GM18499 (cell line): Measurements from ENCODE around the gene SLC6A17.

Source experiments
- ATAC-seq: cut with Tn5 transposase; IDR thresholded peaks from one replicate; pipeline ENCODE4 v1.9.1; 2021; ENCODE audit warnings: moderate number of reproducible peaks; ENCODE audit not compliant: insufficient read depth, unreplicated experiment

SLC6A17 gene

GRCh38 chr1:110150330-110151174 is at the start of gene SLC6A17:
Gene SLC6A17, plus strand, starts transcription at chr1:110150494. Its CDS starts 16,436 bp downstream, at chr1:110166930.
- ATAC-seq: no peak

GRCh38 chr1:110102081-110102480 is 48.2 kb upstream of the SLC6A17 start:
- no peak for ATAC-seq

GRCh38 chr1:110106013-110106941 is 44.0 kb upstream of the SLC6A17 start:
- no peak for ATAC-seq

GRCh38 chr1:110107867-110108469 is 42.3 kb upstream of the SLC6A17 start:
- no peak for ATAC-seq

- no peak for ATAC-seq
Measured at GRCh38 chr1:110111081-110111480, 39.2 kb upstream of the SLC6A17 start.

GRCh38 chr1:110112143-110112542 is 38.2 kb upstream of the SLC6A17 start, which contains the start of gene UBL4B:
Gene UBL4B, plus strand, starts transcription at chr1:110112443. Its CDS starts 92 bp downstream, at chr1:110112535.
- ATAC-seq: no peak

DNA sequence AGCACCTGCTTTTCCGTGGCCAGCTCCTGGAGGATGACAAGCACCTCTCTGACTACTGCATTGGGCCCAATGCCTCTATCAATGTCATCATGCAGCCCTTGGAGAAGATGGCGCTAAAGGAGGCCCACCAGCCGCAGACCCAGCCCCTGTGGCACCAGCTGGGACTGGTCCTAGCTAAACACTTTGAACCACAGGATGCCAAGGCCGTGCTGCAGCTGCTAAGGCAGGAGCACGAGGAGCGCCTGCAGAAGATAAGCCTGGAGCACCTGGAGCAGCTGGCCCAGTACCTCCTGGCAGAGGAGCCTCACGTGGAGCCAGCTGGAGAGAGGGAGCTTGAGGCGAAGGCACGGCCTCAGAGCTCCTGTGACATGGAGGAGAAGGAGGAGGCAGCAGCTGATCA is 37.6 kb upstream of the SLC6A17 start:
- no peak for ATAC-seq

DNA sequence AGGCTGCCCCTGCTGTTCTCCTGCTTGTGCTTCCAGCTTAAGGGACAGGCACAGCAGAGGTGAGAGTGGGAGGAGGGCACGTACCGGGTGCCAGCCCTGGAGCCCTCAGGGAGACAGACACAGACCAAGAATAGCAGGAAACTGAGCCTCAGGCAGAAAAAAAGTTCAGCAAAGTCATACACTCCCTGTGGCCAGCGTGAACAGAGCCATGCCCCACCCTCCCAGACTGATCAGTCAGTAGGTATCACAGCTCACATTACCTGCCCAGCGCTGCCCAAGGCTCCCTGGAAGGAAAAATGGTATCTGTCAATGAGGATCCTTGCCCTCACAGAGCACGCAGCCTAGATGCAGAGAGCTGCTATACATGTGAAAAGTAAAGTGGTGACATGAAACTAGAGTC is 36.7 kb upstream of the SLC6A17 start:
- ATAC-seq: no peak

GRCh38 chr1:110114173-110114572 is 36.1 kb upstream of the SLC6A17 start:
- ATAC-seq: no peak

GRCh38 chr1:110114784-110115183 is 35.5 kb upstream of the SLC6A17 start:
- ATAC-seq: no peak

GRCh38 chr1:110118636-110119396 is 31.5 kb upstream of the SLC6A17 start:
- no peak for ATAC-seq

- no peak for ATAC-seq
Measured at GRCh38 chr1:110119843-110120242, 30.5 kb upstream of the SLC6A17 start.

- ATAC-seq: no peak
Measured at GRCh38 chr1:110120960-110121561, 29.2 kb upstream of the SLC6A17 start.

DNA sequence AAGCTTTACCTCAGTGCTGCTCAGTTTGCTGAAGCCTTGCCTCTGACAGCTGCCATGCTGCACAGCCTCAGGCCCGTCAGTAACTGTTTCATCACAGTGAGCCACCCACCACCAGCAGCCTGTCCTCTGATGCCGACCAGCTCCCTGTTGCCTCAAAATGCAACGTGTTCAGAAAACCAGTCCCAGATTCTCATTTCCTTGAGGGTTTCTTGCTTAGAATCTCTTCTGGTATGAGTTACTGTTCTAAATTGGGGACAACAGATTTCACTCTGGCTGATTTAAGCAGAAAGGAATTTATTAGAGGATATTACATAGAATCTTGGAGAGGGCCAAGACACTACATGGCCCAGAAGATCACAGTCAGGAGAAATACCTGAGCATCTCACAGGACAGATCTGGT is 27.1 kb upstream of the SLC6A17 start:
- no peak for ATAC-seq

DNA sequence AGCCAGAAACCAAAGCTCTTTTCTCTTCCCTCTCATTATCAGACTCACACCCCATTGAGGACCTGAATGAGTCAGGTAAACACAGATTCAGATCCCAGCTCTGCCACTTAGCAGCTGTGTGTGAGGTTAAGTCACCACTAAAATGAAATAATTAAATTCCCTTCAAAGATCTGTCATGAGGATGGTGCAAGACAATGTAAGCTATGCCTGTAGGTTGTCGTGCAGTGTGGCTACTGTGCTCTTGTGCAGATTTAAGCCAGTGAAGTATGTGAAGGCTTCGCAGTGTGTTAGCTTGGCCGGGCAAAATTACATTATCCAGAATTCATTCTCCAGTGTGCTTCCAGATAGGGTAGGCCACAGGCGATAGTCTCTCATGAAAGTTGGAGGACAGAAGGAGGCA is 24.5 kb upstream of the SLC6A17 start:
- no peak for ATAC-seq

GRCh38 chr1:110130113-110130591 is 20.1 kb upstream of the SLC6A17 start:
- ATAC-seq: no peak

DNA sequence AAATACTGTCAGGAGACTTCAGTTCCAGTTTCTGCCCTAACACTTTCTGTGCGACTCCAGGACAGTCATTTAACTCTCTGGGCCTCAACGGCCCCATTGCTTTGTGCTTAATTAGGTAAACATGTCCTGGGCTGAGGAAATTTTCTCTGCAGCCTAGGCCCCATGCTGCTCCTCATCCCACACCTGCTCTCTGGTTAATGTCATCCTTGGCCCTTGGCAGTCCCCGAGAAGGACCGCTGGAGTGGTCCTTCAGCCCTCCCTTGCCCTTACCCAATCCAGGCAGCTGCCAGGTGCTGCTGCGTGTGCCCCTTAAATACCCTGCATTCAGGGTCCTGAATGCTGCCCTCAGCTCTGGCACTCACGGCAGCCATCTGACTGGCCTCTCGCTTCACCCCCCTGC is 19.3 kb upstream of the SLC6A17 start:
- ATAC-seq: no peak

DNA sequence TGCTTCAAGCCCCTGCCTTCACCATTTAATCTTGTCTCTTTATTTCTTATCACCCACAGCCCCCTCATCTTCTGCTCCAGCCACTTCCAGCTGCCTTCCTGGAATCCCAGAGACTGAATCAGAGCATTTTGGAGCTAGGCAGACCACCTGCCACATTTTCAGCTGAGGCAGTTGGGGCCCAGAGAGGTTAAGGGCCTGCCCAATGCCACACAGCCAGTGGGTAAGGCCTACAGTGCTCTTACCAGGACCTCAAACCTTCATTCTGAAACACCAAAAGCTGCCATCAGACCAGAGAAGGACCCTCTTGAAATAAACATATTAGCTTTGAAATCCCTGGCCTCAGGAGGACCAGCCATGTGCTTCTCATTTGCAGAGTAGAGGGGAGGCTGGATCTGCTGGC is 17.6 kb upstream of the SLC6A17 start:
- ATAC-seq: no peak

GRCh38 chr1:110133436-110133835 is 16.9 kb upstream of the SLC6A17 start:
- no peak for ATAC-seq
